B cell (primary cell): ENCODE data around the gene PRSS48. TPM values are rescaled to one million over a fixed set of nuclear protein-coding genes. Genes with fewer than 3 reads are reported as not detected.

Experiments
- ATAC-seq: fragments of 200-7000 bp; cut with Tn5 transposase; one replicate; pipeline ENCODE4 v1.10.0; 2021; ENCODE audit warnings: low read depth, mild to moderate bottlenecking, moderate number of reproducible peaks, moderate library complexity
- CTCF ChIA-PET: fragments of 350-600 bp; sonication (Branson Sonifier 250); formaldehyde crosslinking; loops from one replicate; lab custom pipeline; 2021; ENCODE audit warnings: antibody characterized with exemption, inconsistent platforms; lab: Charles Lee
- POLR2A ChIA-PET: fragments of 350-600 bp; sonication (Branson Sonifier 250); formaldehyde crosslinking; loops from one replicate; lab custom pipeline; 2021; ENCODE audit warnings: antibody characterized with exemption; lab: Charles Lee
- DNase-seq: peaks from one replicate; pipeline ENCODE4 v3.0.0; 2013
- H2AFZ ChIP-seq: 2 replicates; pipeline ENCODE4 v1.6.1; 2012; ENCODE audit warnings: mild to moderate bottlenecking, low read depth, low read length; ENCODE audit not compliant: insufficient read depth, poor library complexity, severe bottlenecking
- H3K27ac ChIP-seq, 2 donors: 1 replicate in 1 of 2; 2 replicates in 1 of 2; pipeline ENCODE4 v1.5.1; 2012 to 2013; ENCODE audit warnings: low read length in 2 of 2, mild to moderate bottlenecking in 2 of 2, moderate library complexity in 1 of 2
- H3K27me3 ChIP-seq, 4 experiments: fragments of 200-600 bp in 1 of 4; sonication (generic) in 1 of 4; replicated peaks in 1 of 4; 1 replicate in 2 of 4; 2 replicates in 2 of 4; pipeline versions ENCODE4 v1.6.1 to v1.7.0; 2013 to 2016; ENCODE audit warnings: low read length in 3 of 4, mild to moderate bottlenecking in 2 of 4, mixed read lengths in 1 of 4, moderate library complexity in 1 of 4; ENCODE audit not compliant: insufficient read depth in 4 of 4, control insufficient read depth in 3 of 4; ENCODE audit errors: control extremely low read depth in 1 of 4
- H3K36me3 ChIP-seq, 2 experiments: replicated peaks in 1 of 2; 1 replicate in 1 of 2; 2 replicates in 1 of 2; pipeline versions ENCODE4 v1.6.1 to v1.7.1; 2013; ENCODE audit warnings: low read length in 1 of 2; ENCODE audit not compliant: insufficient read depth in 2 of 2, control insufficient read depth in 1 of 2; ENCODE audit errors: control extremely low read depth in 1 of 2, extremely low read depth in 1 of 2
- H3K4me1 ChIP-seq, 2 donors: fragments of 200-600 bp in 1 of 2; sonication (generic) in 1 of 2; 1 replicate in 1 of 2; 2 replicates in 1 of 2; pipeline versions ENCODE4 v1.5.1 to v1.6.1; 2013 to 2017; ENCODE audit warnings: low read length in 2 of 2; ENCODE audit not compliant: control insufficient read depth in 2 of 2, insufficient read depth in 2 of 2
- H3K4me2 ChIP-seq: replicated peaks from 2 replicates; pipeline ENCODE3; 2012; ENCODE audit warnings: mild to moderate bottlenecking, low read depth, low read length; ENCODE audit not compliant: poor library complexity, severe bottlenecking
- H3K4me3 ChIP-seq, 5 experiments: fragments of 200-600 bp in 1 of 5; sonication (generic) in 1 of 5; 1 replicate in 3 of 5; 2 replicates in 2 of 5; pipeline versions ENCODE4 v1.5.1 to v1.7.0; 2011 to 2016; ENCODE audit warnings: low read length in 4 of 5, mild to moderate bottlenecking in 4 of 5, low read depth in 2 of 5, control low read depth in 1 of 5, moderate library complexity in 1 of 5; ENCODE audit not compliant: insufficient read depth in 1 of 5; ENCODE audit errors: control extremely low read depth in 1 of 5, extremely low read depth in 1 of 5
- H3K79me2 ChIP-seq: fragments of 200-600 bp; sonication (generic); one replicate; pipeline ENCODE4 v1.6.0; 2016; ENCODE audit warnings: low read length; ENCODE audit not compliant: control insufficient read depth, insufficient read depth
- H3K9ac ChIP-seq: fragments of 200-600 bp; sonication (generic); 2 replicates; pipeline ENCODE4 v1.6.1; 2017; ENCODE audit warnings: mild to moderate bottlenecking, low read length, moderate library complexity
- H3K9me3 ChIP-seq, 3 donors: one replicate each; pipeline versions ENCODE4 v1.6.1 to v1.7.1; 2013; ENCODE audit warnings: low read length in 2 of 3; ENCODE audit not compliant: control insufficient read depth in 2 of 3, insufficient read depth in 1 of 3; ENCODE audit errors: control extremely low read depth in 1 of 3
- H4K20me1 ChIP-seq: 2 replicates; pipeline ENCODE4 v1.6.0; 2012; ENCODE audit warnings: mild to moderate bottlenecking, low read length; ENCODE audit not compliant: insufficient read depth, control insufficient read depth, poor library complexity, severe bottlenecking
- H3K27ac Mint-ChIP-seq: one replicate; pipeline ENCODE4 v1.8.0; 2021; ENCODE audit warnings: mixed read lengths
- H3K27me3 Mint-ChIP-seq: one replicate; pipeline ENCODE4 v1.8.0; 2021; ENCODE audit warnings: mixed read lengths
- H3K4me1 Mint-ChIP-seq: one replicate; pipeline ENCODE4 v1.8.0; 2021; ENCODE audit warnings: mixed read lengths
- H3K4me3 Mint-ChIP-seq: one replicate; pipeline ENCODE4 v1.8.0; 2021; ENCODE audit warnings: mixed read lengths
- H3K9me3 Mint-ChIP-seq: one replicate; pipeline ENCODE4 v1.8.0; 2022; ENCODE audit warnings: mixed read lengths; ENCODE audit not compliant: insufficient read depth
- EZH2 ChIP-seq: IDR thresholded peaks from 2 replicates; pipeline ENCODE4 v1.6.1; 2012; ENCODE audit warnings: borderline replicate concordance, low read depth, mild to moderate bottlenecking, moderate library complexity, low read length; ENCODE audit not compliant: insufficient read depth, poor library complexity, severe bottlenecking
- WGBS: methylation state at CpG from one replicate; pipeline ENCODE4 v1.1.5; 2013; ENCODE audit warnings: missing lambda C conversion rate; ENCODE audit not compliant: insufficient coverage; 5-methylcytosine and 5-hydroxymethylcytosine counted together
- intact Hi-C: fragments of 100-400 bp; cut with micrococcal nuclease; formaldehyde crosslinking; loops from one replicate; pipeline ENCODE4 v1.10.0; 2022
- polyA plus RNA-seq: library from polyadenylated mRNA; depleted of rRNA; stranded (reverse); fragments of >200 nt; gene quantifications from 2 replicates; pipeline ENCODE4 v1.2.3, GENCODE V29; 2012
- total RNA-seq, 2 donors: library from RNA; stranded (reverse); fragments of 120-200 nt in 1 of 2; gene quantifications; 1 replicate in 1 of 2; 2 replicates in 1 of 2; pipeline versions ENCODE4 v1.2.3 to v1.2.4, GENCODE V29; 2013 to 2022
- TF ChIP-seq, protein P1 (sequence below): fragments of 200-600 bp; IDR thresholded peaks from one replicate; pipeline ENCODE4 v1.8.0; 2022; ENCODE audit warnings: antibody characterized with exemption, mild to moderate bottlenecking

Gene PRSS48
- total and polyA plus RNA-seq, 2 donors (not counting 1 experiment from before 2014, with no cell fraction given) = not detected

DNA sequence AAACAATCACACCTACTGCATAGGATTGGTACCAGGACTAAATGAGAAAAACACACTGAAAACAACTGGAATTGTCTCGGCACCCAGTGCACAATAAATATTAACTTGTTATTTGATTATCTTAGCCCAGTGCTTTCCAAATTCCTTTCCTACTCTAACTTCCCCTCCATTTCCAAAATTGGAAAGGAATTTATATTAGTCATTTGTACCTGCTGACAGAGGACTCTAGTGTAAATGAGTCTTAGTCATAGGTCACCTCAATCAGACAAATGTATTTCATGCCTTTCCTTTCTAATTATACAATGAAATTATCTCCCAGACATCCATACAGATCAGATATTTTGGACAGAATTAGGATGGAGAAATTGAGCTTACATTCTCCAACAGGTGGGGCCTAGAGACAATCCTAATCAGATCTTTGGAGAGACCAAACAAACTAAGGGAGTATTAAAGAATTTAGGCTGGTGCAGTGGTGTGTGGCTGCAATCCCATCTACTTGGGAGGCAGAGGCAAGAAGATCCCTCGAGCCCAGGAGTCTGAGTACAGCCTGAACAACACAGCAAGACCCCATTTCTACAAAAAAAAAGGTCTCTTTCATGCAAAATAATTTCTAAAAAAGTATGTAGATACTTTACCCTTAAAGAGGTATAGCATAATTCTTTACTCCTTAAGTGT is 38.4 kb downstream of the PRSS48 start:
- H3K4me1 ChIP-seq = no peaks in the 10 kb centered on the region
- POLR2A ChIA-PET = no interaction called here
- CTCF ChIA-PET = interaction anchor here (0.7 kb wide), 1 partner anchor 42 kb away, joined by 3 read pairs; no protein-coding TSS in a partner anchor
- WGBS = no CpG with 5 or more reads among the region's 2 CpGs
- H3K27me3 ChIP-seq = peaks cover 0 to 4% (median 0%) of the 10 kb centered on the region in 4 experiments
- no peaks in the 10 kb centered on the region for H3K36me3 ChIP-seq
- no peak overlapping the region for H3K4me3 ChIP-seq
- ATAC-seq (no peak), DNase-seq (no peak)
- H3K9me3 Mint-ChIP-seq = no peaks in the 10 kb centered on the region
- H3K4me1 Mint-ChIP-seq = no peaks in the 10 kb centered on the region
- no peak overlapping the region for H2AFZ ChIP-seq
- no peak overlapping the region for H3K4me2 ChIP-seq
- no peak overlapping the region for H3K27ac Mint-ChIP-seq
- intact Hi-C loops = no loop called here
- no peak overlapping the region for H3K27ac ChIP-seq
- H3K4me3 Mint-ChIP-seq = no peak overlapping the region
- no peak overlapping the region for H3K9ac ChIP-seq
- no peak for TF ChIP-seq EZH2
- TF ChIP-seq, protein P1, sequence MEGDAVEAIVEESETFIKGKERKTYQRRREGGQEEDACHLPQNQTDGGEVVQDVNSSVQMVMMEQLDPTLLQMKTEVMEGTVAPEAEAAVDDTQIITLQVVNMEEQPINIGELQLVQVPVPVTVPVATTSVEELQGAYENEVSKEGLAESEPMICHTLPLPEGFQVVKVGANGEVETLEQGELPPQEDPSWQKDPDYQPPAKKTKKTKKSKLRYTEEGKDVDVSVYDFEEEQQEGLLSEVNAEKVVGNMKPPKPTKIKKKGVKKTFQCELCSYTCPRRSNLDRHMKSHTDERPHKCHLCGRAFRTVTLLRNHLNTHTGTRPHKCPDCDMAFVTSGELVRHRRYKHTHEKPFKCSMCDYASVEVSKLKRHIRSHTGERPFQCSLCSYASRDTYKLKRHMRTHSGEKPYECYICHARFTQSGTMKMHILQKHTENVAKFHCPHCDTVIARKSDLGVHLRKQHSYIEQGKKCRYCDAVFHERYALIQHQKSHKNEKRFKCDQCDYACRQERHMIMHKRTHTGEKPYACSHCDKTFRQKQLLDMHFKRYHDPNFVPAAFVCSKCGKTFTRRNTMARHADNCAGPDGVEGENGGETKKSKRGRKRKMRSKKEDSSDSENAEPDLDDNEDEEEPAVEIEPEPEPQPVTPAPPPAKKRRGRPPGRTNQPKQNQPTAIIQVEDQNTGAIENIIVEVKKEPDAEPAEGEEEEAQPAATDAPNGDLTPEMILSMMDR = no peak
- peaks cover 19% of the 10 kb centered on the region for H3K27me3 Mint-ChIP-seq
- no peaks in the 10 kb centered on the region for H4K20me1 ChIP-seq
- H3K9me3 ChIP-seq = no peaks in the 10 kb centered on the region
- H3K79me2 ChIP-seq = no peaks in the 10 kb centered on the region

DNA sequence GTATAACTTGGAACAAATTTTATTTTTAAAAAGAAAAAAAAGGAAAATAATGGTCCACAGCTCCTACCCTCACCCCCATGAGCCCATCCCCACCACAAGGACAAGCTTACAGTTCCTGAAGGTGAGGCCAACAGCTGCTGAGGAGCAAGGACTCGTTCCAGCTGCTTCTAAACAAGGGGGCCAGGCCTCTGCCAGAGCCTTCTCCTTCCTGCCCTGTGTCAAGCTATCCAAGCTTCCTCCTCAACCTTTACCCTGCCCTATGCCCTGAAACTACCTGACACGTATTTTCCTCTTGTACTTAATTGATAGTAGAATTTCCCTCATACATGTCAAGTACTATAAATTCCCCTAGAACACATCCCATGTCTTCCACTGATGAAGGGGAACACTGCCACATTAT is 39.7 kb downstream of the PRSS48 start:
- DNase-seq (no peak), ATAC-seq (no peak)
- no peaks in the 10 kb centered on the region for H3K9me3 Mint-ChIP-seq
- no peak overlapping the region for H3K27ac ChIP-seq
- H3K4me1 ChIP-seq = no peaks in the 10 kb centered on the region
- no peaks in the 10 kb centered on the region for H3K36me3 ChIP-seq
- TF ChIP-seq, protein P1 = no peak
- TF ChIP-seq EZH2 = no peak
- ChIA-PET CTCF (no interaction called here), POLR2A (no interaction called here)
- H2AFZ ChIP-seq = no peak overlapping the region
- H3K27me3 ChIP-seq = peaks cover 0 to 4% (median 0%) of the 10 kb centered on the region in 4 experiments
- no peak overlapping the region for H3K4me3 ChIP-seq
- 71% methylated on average over 1 of the region's 2 CpGs for WGBS
- no peaks in the 10 kb centered on the region for H3K4me1 Mint-ChIP-seq
- no peaks in the 10 kb centered on the region for H3K9me3 ChIP-seq
- no peak overlapping the region for H3K4me3 Mint-ChIP-seq
- no peaks in the 10 kb centered on the region for H3K79me2 ChIP-seq
- H4K20me1 ChIP-seq = no peaks in the 10 kb centered on the region
- no peak overlapping the region for H3K27ac Mint-ChIP-seq
- H3K9ac ChIP-seq = no peak overlapping the region
- intact Hi-C loops = no loop called here
- peaks cover 27% of the 10 kb centered on the region for H3K27me3 Mint-ChIP-seq
- H3K4me2 ChIP-seq = no peak overlapping the region
